ENCODE measurements around the gene DPP7. TPM values are rescaled to one million over a fixed set of nuclear protein-coding genes. Genes with fewer than 3 reads are reported as not detected.

The DPP7 gene
- polyA plus RNA-seq, 1 of the 3 experiments (the other 2 are of a cell fraction) = 127 TPM

DNA sequence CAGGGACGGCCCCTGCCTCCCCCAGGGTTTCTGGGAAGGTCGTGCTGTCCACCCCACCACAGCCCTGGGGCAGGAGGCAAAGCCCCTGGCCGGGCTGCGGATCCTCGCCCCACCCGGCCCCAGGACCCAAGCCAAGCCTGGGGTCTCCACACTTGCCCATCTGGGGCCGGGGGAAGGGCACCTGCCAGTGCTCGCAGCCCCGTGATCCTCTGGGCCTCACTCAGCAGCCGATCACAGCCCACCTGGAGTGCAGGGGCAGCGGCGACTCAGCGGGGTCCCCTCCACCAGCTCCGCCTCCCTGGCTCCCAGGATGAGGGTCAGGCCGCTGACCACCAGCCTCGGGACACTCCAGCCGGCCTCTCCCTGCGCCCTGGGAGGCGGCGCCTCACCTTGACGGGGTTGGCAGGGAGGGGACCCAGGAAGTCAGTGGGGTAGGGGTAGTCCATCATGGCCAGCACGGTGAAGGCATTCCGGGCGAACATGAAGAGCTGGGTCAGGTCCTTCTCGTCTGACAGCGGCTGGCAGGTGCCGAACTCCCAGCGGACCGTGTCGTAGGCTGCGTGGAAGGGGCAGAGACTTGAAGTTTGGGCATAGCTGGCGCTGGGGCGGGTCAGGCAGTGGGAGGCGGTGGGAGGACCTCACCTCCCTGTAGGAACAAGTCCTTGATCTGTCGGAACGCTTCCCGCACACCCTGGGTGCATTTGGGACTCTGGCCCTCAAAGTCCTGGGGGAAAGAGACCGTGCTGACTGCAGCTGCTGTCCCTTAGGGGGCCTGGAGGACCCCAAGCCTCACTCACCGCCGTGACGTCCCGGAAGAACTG, 1.8 kb downstream of the DPP7 start:
- Histone ChIP-seq H3F3A (replicated peaks; ENCODE audit: insufficient read depth) (no peaks in the 10 kb centered on the region), H3K27me3 (ENCODE audit: insufficient read depth) (no peaks in the 10 kb centered on the region), H3K79me2 (ENCODE audit: insufficient read depth) (no peaks in the 10 kb centered on the region), H3K27ac (ENCODE audit: low read depth in 2 of 2, low read length in 1 of 2) (no peak overlapping the region), H2AFZ (ENCODE audit: low read depth) (no peak overlapping the region), H3K4me2 (no peak overlapping the region), H3K9me2 (no peaks in the 10 kb centered on the region), H4K20me1 (ENCODE audit: insufficient read depth) (no peaks in the 10 kb centered on the region), H3K9ac (no peak overlapping the region), H3K4me1 (ENCODE audit: control insufficient read depth in 1 of 2, insufficient read depth in 2 of 2, low read depth in 1 of 2, low read length in 1 of 2) (peaks cover 0 to 10% of the 10 kb centered on the region in 2 experiments; a peak in 1 of 4 replicates), H3K9me3 (no peaks in the 10 kb centered on the region), H3K4me3 (ENCODE audit: low read depth in 2 of 2, low read length in 1 of 2) (no peak overlapping the region), H3K36me3 (replicated peaks in 1 of 2; ENCODE audit: control insufficient read depth in 1 of 2, insufficient read depth in 2 of 2, low read length in 1 of 2) (peaks cover 0 to 45% of the 10 kb centered on the region in 2 experiments)
- TF ChIP-seq FOXM1 (IDR thresholded peaks at IDR 0.05; ENCODE audit: low read depth) (no peak), TCF12 (IDR thresholded peaks at IDR 0.05) (no peak), RFX5 (IDR thresholded peaks at IDR 0.05; ENCODE audit: low read length) (no peak), MXI1 (IDR thresholded peaks at IDR 0.05; ENCODE audit: low read depth, low read length) (no peak), NFIC (IDR thresholded peaks at IDR 0.05; ENCODE audit: borderline replicate concordance) (no peak), TAF1 (IDR thresholded peaks at IDR 0.05; ENCODE audit: borderline replicate concordance, low read depth, low read length) (no peak), POLR2AphosphoS5 (IDR thresholded peaks at IDR 0.05; ENCODE audit: low read depth, low read length) (no peak), EP300 (IDR thresholded peaks at IDR 0.05; ENCODE audit: borderline replicate concordance in 1 of 2, low read depth in 1 of 2, low read length in 1 of 2) (no peak), FOXJ3 (CRISPR knock-in tag; IDR thresholded peaks at IDR 0.05) (no peak), FOSL2 (IDR thresholded peaks at IDR 0.05; ENCODE audit: borderline replicate concordance, low read depth) (no peak), SIN3A (IDR thresholded peaks at IDR 0.05; ENCODE audit: borderline replicate concordance, low read depth, low read length) (no peak)
- TF ChIP-seq, protein P1, sequence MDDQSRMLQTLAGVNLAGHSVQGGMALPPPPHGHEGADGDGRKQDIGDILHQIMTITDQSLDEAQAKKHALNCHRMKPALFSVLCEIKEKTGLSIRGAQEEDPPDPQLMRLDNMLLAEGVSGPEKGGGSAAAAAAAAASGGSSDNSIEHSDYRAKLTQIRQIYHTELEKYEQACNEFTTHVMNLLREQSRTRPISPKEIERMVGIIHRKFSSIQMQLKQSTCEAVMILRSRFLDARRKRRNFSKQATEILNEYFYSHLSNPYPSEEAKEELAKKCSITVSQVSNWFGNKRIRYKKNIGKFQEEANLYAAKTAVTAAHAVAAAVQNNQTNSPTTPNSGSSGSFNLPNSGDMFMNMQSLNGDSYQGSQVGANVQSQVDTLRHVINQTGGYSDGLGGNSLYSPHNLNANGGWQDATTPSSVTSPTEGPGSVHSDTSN (IDR thresholded peaks at IDR 0.05) = no peak
- TF ChIP-seq, protein P2, sequence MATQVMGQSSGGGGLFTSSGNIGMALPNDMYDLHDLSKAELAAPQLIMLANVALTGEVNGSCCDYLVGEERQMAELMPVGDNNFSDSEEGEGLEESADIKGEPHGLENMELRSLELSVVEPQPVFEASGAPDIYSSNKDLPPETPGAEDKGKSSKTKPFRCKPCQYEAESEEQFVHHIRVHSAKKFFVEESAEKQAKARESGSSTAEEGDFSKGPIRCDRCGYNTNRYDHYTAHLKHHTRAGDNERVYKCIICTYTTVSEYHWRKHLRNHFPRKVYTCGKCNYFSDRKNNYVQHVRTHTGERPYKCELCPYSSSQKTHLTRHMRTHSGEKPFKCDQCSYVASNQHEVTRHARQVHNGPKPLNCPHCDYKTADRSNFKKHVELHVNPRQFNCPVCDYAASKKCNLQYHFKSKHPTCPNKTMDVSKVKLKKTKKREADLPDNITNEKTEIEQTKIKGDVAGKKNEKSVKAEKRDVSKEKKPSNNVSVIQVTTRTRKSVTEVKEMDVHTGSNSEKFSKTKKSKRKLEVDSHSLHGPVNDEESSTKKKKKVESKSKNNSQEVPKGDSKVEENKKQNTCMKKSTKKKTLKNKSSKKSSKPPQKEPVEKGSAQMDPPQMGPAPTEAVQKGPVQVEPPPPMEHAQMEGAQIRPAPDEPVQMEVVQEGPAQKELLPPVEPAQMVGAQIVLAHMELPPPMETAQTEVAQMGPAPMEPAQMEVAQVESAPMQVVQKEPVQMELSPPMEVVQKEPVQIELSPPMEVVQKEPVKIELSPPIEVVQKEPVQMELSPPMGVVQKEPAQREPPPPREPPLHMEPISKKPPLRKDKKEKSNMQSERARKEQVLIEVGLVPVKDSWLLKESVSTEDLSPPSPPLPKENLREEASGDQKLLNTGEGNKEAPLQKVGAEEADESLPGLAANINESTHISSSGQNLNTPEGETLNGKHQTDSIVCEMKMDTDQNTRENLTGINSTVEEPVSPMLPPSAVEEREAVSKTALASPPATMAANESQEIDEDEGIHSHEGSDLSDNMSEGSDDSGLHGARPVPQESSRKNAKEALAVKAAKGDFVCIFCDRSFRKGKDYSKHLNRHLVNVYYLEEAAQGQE (IDR thresholded peaks at IDR 0.05; ENCODE audit: low read depth, low read length) = no peak
- TF ChIP-seq, protein P3, sequence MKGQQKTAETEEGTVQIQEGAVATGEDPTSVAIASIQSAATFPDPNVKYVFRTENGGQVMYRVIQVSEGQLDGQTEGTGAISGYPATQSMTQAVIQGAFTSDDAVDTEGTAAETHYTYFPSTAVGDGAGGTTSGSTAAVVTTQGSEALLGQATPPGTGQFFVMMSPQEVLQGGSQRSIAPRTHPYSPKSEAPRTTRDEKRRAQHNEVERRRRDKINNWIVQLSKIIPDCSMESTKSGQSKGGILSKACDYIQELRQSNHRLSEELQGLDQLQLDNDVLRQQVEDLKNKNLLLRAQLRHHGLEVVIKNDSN (IDR thresholded peaks at IDR 0.05; ENCODE audit: borderline replicate concordance, low read depth) = no peak
- TF ChIP-seq, protein P4, sequence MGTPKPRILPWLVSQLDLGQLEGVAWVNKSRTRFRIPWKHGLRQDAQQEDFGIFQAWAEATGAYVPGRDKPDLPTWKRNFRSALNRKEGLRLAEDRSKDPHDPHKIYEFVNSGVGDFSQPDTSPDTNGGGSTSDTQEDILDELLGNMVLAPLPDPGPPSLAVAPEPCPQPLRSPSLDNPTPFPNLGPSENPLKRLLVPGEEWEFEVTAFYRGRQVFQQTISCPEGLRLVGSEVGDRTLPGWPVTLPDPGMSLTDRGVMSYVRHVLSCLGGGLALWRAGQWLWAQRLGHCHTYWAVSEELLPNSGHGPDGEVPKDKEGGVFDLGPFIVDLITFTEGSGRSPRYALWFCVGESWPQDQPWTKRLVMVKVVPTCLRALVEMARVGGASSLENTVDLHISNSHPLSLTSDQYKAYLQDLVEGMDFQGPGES (IDR thresholded peaks at IDR 0.05; ENCODE audit: low read depth, low read length) = no peak
- TF ChIP-seq, protein P5, sequence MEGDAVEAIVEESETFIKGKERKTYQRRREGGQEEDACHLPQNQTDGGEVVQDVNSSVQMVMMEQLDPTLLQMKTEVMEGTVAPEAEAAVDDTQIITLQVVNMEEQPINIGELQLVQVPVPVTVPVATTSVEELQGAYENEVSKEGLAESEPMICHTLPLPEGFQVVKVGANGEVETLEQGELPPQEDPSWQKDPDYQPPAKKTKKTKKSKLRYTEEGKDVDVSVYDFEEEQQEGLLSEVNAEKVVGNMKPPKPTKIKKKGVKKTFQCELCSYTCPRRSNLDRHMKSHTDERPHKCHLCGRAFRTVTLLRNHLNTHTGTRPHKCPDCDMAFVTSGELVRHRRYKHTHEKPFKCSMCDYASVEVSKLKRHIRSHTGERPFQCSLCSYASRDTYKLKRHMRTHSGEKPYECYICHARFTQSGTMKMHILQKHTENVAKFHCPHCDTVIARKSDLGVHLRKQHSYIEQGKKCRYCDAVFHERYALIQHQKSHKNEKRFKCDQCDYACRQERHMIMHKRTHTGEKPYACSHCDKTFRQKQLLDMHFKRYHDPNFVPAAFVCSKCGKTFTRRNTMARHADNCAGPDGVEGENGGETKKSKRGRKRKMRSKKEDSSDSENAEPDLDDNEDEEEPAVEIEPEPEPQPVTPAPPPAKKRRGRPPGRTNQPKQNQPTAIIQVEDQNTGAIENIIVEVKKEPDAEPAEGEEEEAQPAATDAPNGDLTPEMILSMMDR (IDR thresholded peaks at IDR 0.05) = no peak
- TF ChIP-seq, protein P6, sequence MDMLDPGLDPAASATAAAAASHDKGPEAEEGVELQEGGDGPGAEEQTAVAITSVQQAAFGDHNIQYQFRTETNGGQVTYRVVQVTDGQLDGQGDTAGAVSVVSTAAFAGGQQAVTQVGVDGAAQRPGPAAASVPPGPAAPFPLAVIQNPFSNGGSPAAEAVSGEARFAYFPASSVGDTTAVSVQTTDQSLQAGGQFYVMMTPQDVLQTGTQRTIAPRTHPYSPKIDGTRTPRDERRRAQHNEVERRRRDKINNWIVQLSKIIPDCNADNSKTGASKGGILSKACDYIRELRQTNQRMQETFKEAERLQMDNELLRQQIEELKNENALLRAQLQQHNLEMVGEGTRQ (IDR thresholded peaks at IDR 0.05; ENCODE audit: borderline replicate concordance, low read depth, low read length) = no peak
- no peak for DNase-seq
- CTCF ChIA-PET = interaction anchor here (0.6 to 4.4 kb wide), 4 partner anchors 18 to 800 kb away, joined by 3 to 27 read pairs (median 6); partner anchors contain the start of gene RNF224
- 98% methylated on average over 30 of the region's 42 CpGs for WGBS (ENCODE audit: low lambda C conversion rate)
- POLR2A ChIA-PET = interaction anchor here (0.6 to 1.6 kb wide), 2 partner anchors 92 to 128 kb away, joined by 3 to 7 read pairs; partner anchors contain the start of gene TUBB4B

Measured in SK-N-SH (cell line).